ENCODE measurements around the gene USF2.
A peak's percentile ranks its signal among the peaks of the same experiment; 100 is the strongest.

Gene USF2

GRCh38 chr19:35294328-35294727 lies 25.6 kb downstream of the USF2 start:
- ChIA-PET CTCF (interaction anchor here (0.8 kb wide), 1 partner anchor 20 kb away, joined by 3 read pairs; no protein-coding TSS in a partner anchor), POLR2A (interaction anchor here (0.5 kb wide), 1 partner anchor 40 kb away, joined by 3 read pairs; no protein-coding TSS in a partner anchor)
- DNase-seq (ENCODE audit: extremely low spot score) = no peak

GRCh38 chr19:35294859-35295791 lies 26.4 kb downstream of the USF2 start:
- POLR2A ChIA-PET = no interaction called here
- no peak for DNase-seq (ENCODE audit: extremely low spot score)
- TF ChIP-seq CTCF (IDR thresholded peaks at IDR 0.05; ENCODE audit: control extremely low read depth, extremely low read depth, low read depth, missing control alignments) = no peak
- CTCF ChIA-PET = interaction anchor here (0.8 to 1.4 kb wide), 3 partner anchors 10 to 13 kb away, joined by 3 to 4 read pairs (median 3); partner anchors contain the start of gene HAMP

More at GRCh38 chr19:35294328-35294727, 25.6 kb downstream of the USF2 start:
- no peak for TF ChIP-seq CTCF (IDR thresholded peaks at IDR 0.05; ENCODE audit: control extremely low read depth, extremely low read depth, low read depth, missing control alignments)

- POLR2A ChIA-PET = no interaction called here
These were observed 27.2 kb downstream of the USF2 start for GRCh38 chr19:35295792-35296462.

GRCh38 chr19:35296644-35297514 lies 28.1 kb downstream of the USF2 start:
- no peak for DNase-seq (ENCODE audit: extremely low spot score)
- ChIA-PET POLR2A (no interaction called here), CTCF (no interaction called here)
- no peak for TF ChIP-seq CTCF (IDR thresholded peaks at IDR 0.05; ENCODE audit: control extremely low read depth, extremely low read depth, low read depth, missing control alignments)

More at GRCh38 chr19:35295792-35296462, 27.2 kb downstream of the USF2 start:
- DNase-seq (ENCODE audit: extremely low spot score) = peak; percentile 80
- CTCF ChIA-PET = interaction anchor here (0.8 to 1.4 kb wide), 3 partner anchors 9 to 14 kb away, joined by 3 to 4 read pairs (median 3); partner anchors contain the start of gene HAMP
- no peak for TF ChIP-seq CTCF (IDR thresholded peaks at IDR 0.05; ENCODE audit: control extremely low read depth, extremely low read depth, low read depth, missing control alignments)

GRCh38 chr19:35297515-35297848 lies 28.7 kb downstream of the USF2 start:
- POLR2A ChIA-PET = no interaction called here
- no peak for DNase-seq (ENCODE audit: extremely low spot score)
- TF ChIP-seq CTCF (IDR thresholded peaks at IDR 0.05; ENCODE audit: control extremely low read depth, extremely low read depth, low read depth, missing control alignments) = no peak
- CTCF ChIA-PET = no interaction called here

- POLR2A ChIA-PET = no interaction called here
- CTCF ChIA-PET = no interaction called here
- DNase-seq (ENCODE audit: extremely low spot score) = no peak
- no peak for TF ChIP-seq CTCF (IDR thresholded peaks at IDR 0.05; ENCODE audit: control extremely low read depth, extremely low read depth, low read depth, missing control alignments)
These were observed 29.2 kb downstream of the USF2 start for GRCh38 chr19:35297922-35298321.
